Measurements from ENCODE around the gene ZNF831. TPM values are rescaled to one million over a fixed set of nuclear protein-coding genes. Genes with fewer than 3 reads are reported as not detected.

The ZNF831 gene
- total RNA-seq, 2 experiments from 2014 or later = 7.9 to 10.2 TPM

DNA sequence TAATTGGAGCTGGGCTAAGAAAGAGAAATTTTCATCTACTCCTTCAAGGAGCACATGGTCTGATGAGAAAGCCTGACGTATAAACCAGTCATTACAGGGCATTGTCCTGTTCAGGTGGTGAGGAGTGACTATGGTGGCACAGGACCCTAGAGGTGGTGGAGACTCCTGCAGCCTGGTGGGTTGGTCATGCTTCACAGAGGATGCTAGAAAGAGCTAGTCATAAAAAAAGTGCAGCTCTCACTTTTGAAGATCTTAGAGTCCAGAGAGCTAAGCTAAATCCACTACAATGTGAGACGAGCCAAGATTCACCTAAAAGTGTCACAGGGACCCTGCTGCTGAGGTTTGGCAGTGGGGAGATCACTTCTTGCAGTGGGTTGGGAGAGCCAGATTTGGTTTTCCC, 9.8 kb upstream of the ZNF831 start:
- DNase-seq (peak; percentile 41), ATAC-seq (no peak)
- Mint-ChIP-seq H3K9me3 (ENCODE audit: low read depth) (no peaks in the 10 kb centered on the region), H3K27me3 (peaks cover 12% of the 10 kb centered on the region), H3K4me1 (peaks cover 53% of the 10 kb centered on the region), H3K36me3 (no peaks in the 10 kb centered on the region), H3K27ac (no peak overlapping the region), H3K4me3 (no peak overlapping the region)
- CTCF ChIA-PET = interaction anchor here (1.2 to 3.5 kb wide), 2 partner anchors 11 to 54 kb away, joined by 6 to 16 read pairs; partner anchors contain the start of gene ZNF831

DNA sequence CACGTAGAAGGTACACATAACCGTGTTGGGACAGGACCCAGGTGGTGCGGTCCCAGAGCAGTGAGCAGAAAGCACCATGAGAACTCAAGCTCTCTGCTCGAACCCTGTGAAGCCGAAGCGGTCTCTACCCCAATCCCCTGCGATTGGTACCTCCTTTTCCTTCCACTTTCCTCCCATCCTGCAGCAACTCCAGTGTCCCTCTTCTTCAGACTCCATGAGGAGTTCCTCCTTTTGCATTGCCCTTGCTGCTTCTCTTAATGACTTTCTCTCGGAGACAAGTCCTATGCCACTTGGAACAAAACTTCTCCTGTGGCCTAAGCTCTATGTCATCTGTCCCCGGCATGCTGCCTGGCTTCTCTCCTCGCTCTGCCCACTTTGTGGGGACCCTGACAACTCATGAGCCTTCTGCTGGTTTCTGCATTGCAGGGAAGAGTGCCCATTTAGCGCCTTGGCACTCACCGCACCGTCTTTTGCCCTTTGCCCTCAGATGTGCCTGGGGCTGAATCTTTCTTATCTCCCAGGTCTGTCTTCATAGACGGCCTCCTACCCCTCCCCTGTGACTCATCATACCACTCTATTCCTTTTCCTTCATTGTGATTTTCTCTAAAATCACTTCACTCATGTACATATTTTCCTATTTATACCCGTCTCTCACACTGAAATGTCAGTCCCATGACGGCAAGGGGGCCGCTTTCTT, 9.2 kb upstream of the ZNF831 start:
- DNase-seq (peak; percentile 37), ATAC-seq (no peak)
- Mint-ChIP-seq H3K4me3 (no peak overlapping the region), H3K4me1 (peaks cover 52% of the 10 kb centered on the region), H3K27ac (no peak overlapping the region), H3K27me3 (peaks cover 12% of the 10 kb centered on the region), H3K9me3 (ENCODE audit: low read depth) (no peaks in the 10 kb centered on the region), H3K36me3 (no peaks in the 10 kb centered on the region)
- CTCF ChIA-PET = interaction anchor here (1.2 to 3.5 kb wide), 2 partner anchors 10 to 53 kb away, joined by 6 to 16 read pairs; partner anchors contain the start of gene ZNF831

DNA sequence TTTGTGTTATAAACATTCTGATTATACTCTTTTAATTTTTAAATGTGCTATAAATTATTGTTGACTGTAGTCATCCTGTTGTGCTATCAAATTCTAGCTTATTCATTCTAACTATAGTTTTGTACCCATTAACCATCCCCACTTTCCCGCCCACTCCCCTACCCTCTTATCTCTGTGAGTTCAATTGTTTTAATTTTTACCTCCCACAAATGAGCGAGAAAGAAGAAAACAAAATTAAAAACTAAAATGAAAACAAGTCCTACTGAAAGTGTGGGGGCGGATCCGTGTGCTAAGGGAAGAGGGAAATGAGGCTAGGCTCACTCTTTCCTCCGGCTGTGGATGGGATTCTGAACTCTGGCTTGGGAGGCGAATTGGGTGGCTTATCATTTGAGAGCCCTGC, 6.6 kb upstream of the ZNF831 start:
- ATAC-seq (no peak), DNase-seq (peak; percentile 9)
- Mint-ChIP-seq H3K27ac (no peak overlapping the region), H3K36me3 (no peaks in the 10 kb centered on the region), H3K27me3 (peaks cover 12% of the 10 kb centered on the region), H3K4me3 (no peak overlapping the region), H3K9me3 (ENCODE audit: low read depth) (no peaks in the 10 kb centered on the region), H3K4me1 (peaks cover 52% of the 10 kb centered on the region)
- CTCF ChIA-PET = no interaction called here

DNA sequence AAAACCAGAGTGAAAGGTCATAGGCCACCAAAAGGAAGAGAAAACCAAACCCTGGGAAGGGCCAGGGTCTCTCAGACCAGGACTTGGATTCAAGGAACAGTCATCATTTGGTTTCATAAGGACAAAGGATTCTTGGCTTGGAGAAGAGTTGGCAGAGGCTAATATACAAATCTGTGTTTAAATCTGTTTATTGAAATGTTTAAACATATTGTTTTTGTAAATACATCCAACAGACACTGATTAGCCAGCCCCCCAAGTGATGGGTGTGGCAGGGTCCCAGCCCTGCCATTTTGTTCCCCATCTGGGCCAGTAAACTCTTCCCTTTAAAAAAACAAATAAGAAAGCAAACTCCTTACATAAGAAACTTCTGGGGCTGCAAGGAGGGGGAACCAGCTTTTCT, 6.1 kb upstream of the ZNF831 start:
- Mint-ChIP-seq H3K27ac (no peak overlapping the region), H3K9me3 (ENCODE audit: low read depth) (no peaks in the 10 kb centered on the region), H3K4me1 (peaks cover 52% of the 10 kb centered on the region), H3K27me3 (peaks cover 12% of the 10 kb centered on the region), H3K36me3 (no peaks in the 10 kb centered on the region), H3K4me3 (no peak overlapping the region)
- ATAC-seq (no peak), DNase-seq (no peak)
- CTCF ChIA-PET = no interaction called here

DNA sequence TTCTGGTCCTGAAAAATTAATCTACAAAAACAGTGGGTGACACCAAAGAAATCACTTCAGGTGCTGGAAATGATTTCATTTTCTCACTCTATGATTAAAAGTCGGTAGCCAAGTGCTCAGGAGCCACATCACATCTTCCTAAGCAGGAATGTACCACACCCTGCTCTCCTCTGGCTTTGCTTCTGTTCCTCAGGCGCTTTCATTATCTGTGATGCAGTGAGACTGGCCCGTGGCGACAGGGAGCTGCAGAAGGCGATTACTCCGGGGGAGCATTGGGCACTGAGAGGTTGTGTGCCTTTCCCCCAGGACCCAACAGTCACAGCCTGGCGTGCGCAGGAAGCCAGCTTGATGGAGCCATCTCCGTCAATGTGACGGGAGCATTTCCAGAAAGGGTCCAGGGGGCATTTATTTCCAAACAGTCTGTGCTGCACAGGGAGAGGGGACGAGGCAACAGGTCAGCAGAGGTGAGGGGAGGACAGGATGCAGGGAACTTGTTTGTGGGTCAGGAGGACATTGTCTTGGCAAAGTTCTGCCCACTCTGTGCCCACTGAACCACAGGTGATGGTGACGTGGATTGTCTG, 5.6 kb upstream of the ZNF831 start:
- CTCF ChIA-PET = interaction anchor here (0.6 to 1.4 kb wide), 2 partner anchors 36 to 508 kb away, joined by 4 to 6 read pairs; no protein-coding TSS in a partner anchor
- Mint-ChIP-seq H3K27ac (no peak overlapping the region), H3K4me3 (no peak overlapping the region), H3K9me3 (ENCODE audit: low read depth) (no peaks in the 10 kb centered on the region), H3K27me3 (peaks cover 12% of the 10 kb centered on the region), H3K4me1 (peaks cover 52% of the 10 kb centered on the region), H3K36me3 (no peaks in the 10 kb centered on the region)
- DNase-seq = peak; percentile 39
- no peak for ATAC-seq

DNA sequence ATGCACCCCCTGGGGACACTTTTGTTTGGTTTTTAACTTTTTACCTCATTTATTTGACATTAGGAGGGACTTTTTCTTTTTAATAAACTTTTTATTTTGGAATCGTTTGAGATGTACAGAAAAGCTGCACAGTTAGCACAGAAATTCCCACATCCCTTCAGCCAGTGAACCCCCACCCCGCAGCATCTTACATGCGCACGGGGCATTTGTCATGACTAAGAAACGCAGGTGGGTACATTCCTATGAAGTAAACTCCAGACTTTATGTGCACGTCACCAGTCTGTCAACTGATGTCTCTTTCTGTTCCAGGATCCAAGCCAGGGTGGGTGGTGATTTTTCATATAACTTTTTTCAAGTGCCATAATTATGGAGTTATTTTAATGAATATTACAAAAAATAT, 4.9 kb upstream of the ZNF831 start:
- H3K27ac Mint-ChIP-seq = no peak overlapping the region
- H3K27me3 Mint-ChIP-seq = peaks cover 12% of the 10 kb centered on the region
- no peaks in the 10 kb centered on the region for H3K9me3 Mint-ChIP-seq (ENCODE audit: low read depth)
- H3K36me3 Mint-ChIP-seq = no peaks in the 10 kb centered on the region
- ATAC-seq (no peak), DNase-seq (peak; percentile 19)
- H3K4me3 Mint-ChIP-seq = no peak overlapping the region
- H3K4me1 Mint-ChIP-seq = peaks cover 57% of the 10 kb centered on the region
- CTCF ChIA-PET = interaction anchor here (0.6 to 2.6 kb wide), 8 partner anchors 11 to 508 kb away, joined by 3 to 11 read pairs (median 8); no protein-coding TSS in a partner anchor

DNA sequence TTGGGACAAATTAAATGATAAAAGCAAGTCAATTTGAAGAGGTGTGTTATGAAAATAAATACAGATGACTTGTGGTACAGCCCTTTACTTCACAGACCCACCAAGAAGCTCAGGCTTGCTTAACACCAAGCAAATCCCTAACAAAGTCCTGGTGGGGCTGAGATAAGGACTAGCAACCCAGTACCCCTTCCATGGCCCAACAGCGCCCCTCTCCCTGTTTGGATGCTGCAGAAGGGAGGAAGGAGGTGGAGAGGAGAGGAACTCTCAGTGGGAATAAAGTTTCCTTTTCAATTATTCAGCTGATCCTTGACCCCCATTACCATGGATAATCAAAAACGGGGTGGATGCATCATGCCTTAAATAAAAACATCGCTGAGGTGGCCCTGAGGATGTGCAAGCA, 4.5 kb upstream of the ZNF831 start:
- Mint-ChIP-seq H3K4me1 (peaks cover 57% of the 10 kb centered on the region), H3K4me3 (peak overlapping the region; percentile 78), H3K9me3 (ENCODE audit: low read depth) (no peaks in the 10 kb centered on the region), H3K27me3 (peaks cover 8% of the 10 kb centered on the region), H3K36me3 (no peaks in the 10 kb centered on the region), H3K27ac (peak overlapping the region; percentile 98)
- CTCF ChIA-PET = interaction anchor here (1.2 to 2.6 kb wide), 7 partner anchors 12 to 115 kb away, joined by 3 to 11 read pairs (median 9); no protein-coding TSS in a partner anchor
- no peak for DNase-seq
- peak; percentile 3 for ATAC-seq

DNA sequence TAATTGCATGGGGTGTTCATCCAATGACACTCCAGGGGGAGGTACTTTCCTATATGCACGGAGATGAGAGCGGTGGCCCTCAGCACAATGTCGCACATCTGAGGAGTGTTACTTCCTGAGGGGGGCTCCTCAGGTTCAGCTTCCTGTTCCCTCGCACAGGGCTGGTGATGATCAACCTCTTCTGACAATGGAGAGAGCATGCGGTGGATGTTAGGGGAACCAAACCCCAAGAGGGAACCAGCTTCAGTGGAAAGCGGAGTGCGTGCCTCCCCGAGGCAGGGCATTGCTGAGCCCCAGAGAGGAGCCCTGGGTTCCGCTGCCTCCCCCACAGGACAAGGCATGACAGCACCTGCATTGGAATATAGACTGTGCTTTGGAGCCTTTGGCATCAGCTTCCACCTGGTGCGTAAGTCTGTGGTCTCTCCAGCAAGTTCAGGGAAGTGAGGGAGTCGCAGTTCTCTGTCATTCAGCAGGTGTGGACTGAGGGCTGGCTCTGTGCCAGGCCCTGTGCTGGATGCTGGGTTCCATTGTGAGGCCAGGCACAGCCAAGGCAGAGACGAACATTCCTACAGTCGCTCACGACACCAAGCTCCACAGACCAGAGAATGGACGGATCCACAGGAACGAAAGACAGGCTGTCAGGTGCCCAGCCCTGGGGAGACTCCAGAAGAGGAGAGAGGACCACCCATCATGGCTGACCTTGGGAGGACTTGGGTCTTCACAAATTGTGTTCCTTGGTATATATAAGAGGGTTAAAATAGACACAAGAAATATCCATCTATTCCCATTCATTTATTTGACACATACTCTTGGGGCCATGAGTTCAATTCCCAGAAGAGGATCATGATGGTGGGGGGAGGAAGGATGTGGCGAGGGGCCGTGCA, 3.9 kb upstream of the ZNF831 start:
- ATAC-seq (peak; percentile 69), DNase-seq (peak; percentile 85)
- Mint-ChIP-seq H3K27ac (peak overlapping the region; percentile 98), H3K36me3 (no peaks in the 10 kb centered on the region), H3K4me3 (peak overlapping the region; percentile 78), H3K27me3 (peaks cover 4% of the 10 kb centered on the region), H3K9me3 (ENCODE audit: low read depth) (no peaks in the 10 kb centered on the region), H3K4me1 (peaks cover 59% of the 10 kb centered on the region)
- CTCF ChIA-PET = interaction anchor here (1.2 to 2.6 kb wide), 8 partner anchors 10 to 116 kb away, joined by 3 to 11 read pairs (median 8); no protein-coding TSS in a partner anchor

DNA sequence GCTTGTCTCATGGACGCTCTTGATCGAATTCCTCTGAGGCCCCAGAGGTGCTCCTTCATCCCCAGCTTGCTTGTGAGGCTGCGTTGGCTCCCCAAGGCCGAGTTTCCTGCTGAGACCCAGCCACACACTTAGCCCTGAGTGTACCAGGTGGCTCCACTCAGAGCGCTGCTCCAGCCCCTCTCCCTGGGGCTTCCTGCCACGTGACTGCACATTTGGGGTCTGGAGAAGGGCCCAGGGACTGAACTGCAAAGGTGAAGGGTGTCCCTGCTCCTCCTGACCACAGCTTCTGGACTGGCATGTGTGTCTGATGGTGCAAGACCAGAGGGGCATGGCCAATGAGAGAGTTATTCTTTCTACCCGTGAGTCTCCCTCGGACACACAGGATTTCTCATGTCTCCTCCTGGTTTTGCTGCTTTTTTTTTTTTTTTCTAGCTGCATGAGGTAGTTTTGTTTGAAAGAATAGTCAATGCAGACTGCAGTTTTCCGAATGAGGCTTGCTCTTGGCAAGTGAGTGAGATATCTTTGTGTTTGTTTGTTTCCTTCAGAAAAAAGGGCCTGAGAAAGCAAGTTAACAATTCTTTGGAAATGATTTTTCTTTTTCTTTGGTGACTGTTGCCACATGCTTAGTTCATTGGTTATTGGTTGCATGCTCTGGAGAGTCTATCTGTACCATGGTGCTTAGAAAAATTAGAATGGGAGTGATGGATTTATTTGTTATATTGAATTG, 3.1 kb upstream of the ZNF831 start:
- ATAC-seq (no peak), DNase-seq (peak; percentile 50)
- H3K4me1 Mint-ChIP-seq = peaks cover 66% of the 10 kb centered on the region
- no peaks in the 10 kb centered on the region for H3K9me3 Mint-ChIP-seq (ENCODE audit: low read depth)
- peak overlapping the region; percentile 98 for H3K27ac Mint-ChIP-seq
- peak overlapping the region; percentile 78 for H3K4me3 Mint-ChIP-seq
- CTCF ChIA-PET = interaction anchor here (1.4 to 2.6 kb wide), 5 partner anchors 10 to 61 kb away, joined by 4 to 10 read pairs (median 9); no protein-coding TSS in a partner anchor
- no peaks in the 10 kb centered on the region for H3K27me3 Mint-ChIP-seq
- H3K36me3 Mint-ChIP-seq = no peaks in the 10 kb centered on the region

DNA sequence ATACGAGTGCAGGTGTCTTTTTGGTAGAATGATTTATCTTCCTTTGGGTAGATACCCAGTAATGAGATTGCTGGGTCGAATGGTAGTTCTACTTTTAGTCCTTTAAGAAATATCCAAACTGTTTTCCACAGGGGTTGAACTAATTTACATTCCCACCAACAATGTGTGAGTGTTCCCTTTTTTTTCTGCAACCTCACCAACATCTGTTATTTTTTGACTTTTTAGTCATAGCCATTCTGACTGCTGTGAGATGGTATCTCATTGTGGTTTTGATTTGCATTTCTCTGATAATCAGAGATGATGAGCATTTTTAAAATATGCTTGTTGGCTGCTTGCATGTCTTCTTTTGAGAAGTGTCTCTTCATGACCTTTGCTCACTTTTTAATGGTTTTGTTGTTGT, 1.9 kb upstream of the ZNF831 start:
- peak overlapping the region; percentile 78 for H3K4me3 Mint-ChIP-seq
- no peaks in the 10 kb centered on the region for H3K9me3 Mint-ChIP-seq (ENCODE audit: low read depth)
- DNase-seq = no peak
- no peak for ATAC-seq
- no peaks in the 10 kb centered on the region for H3K27me3 Mint-ChIP-seq
- peak overlapping the region; percentile 98 for H3K27ac Mint-ChIP-seq
- peaks cover 2% of the 10 kb centered on the region for H3K36me3 Mint-ChIP-seq
- H3K4me1 Mint-ChIP-seq = peaks cover 72% of the 10 kb centered on the region
- CTCF ChIA-PET = no interaction called here

DNA sequence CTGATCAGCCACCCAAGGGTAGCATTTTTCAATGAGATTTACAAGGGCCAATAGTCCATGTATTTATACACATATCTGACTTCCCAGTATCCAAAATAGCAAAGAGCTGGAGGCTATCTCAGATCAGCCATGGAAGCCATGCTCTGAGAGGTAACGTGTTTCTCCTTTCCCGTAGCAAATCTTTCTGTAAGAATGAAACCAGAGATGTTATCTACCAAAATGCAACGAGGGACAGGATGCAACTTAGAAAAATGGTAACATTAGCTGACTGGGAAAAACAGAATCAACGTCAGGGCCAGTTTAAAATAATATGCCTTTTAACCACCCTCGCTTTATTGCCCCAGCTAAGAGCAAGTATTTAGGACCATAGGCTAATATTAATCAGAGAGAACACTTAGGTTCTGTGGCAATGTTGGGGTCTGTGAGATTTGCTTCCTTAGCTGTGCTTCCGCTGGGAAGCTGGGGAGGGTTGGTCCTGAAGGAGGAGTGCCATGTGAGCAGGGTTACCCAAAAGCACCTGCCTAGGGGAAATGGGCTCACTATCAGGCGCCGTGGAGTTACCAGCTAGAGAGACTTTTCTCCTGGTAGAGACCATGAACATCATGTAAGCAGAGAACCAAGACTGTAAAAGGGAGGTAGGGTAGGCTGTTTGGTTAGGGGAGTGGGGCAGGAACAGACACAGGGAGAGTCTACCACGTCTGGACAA, 1.2 kb downstream of the ZNF831 start:
- Mint-ChIP-seq H3K9me3 (ENCODE audit: low read depth) (peaks cover 6% of the 10 kb centered on the region), H3K27me3 (no peaks in the 10 kb centered on the region), H3K27ac (peak overlapping the region; percentile 98), H3K4me1 (peaks cover 74% of the 10 kb centered on the region), H3K36me3 (peaks cover 14% of the 10 kb centered on the region), H3K4me3 (peak overlapping the region; percentile 83)
- CTCF ChIA-PET = interaction anchor here (0.6 to 3.1 kb wide), 8 partner anchors 10 to 292 kb away, joined by 3 to 16 read pairs (median 6); no protein-coding TSS in a partner anchor
- ATAC-seq (peak; percentile 3), DNase-seq (peak; percentile 50)

DNA sequence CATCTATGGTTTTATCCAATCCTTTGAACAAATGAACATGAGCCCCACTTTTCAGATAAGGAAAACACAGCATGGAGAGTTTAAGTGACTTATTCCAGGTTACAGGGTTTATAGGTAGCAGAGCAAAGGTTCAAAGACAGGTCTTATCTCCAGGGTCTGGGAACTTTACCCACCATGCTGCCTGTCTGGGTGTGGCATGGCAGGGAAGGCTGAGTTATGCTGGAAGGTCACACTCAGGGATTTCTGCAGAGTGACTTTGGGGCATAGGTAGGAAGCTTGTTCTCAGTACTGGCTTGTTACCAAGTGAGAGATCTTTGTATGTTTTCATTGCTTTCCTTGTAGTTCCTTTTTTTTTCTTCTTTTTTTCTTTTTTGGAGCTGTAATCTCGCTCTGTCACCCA, 1.8 kb downstream of the ZNF831 start:
- H3K4me1 Mint-ChIP-seq = peaks cover 72% of the 10 kb centered on the region
- peaks cover 10% of the 10 kb centered on the region for H3K9me3 Mint-ChIP-seq (ENCODE audit: low read depth)
- H3K36me3 Mint-ChIP-seq = peaks cover 20% of the 10 kb centered on the region
- H3K27ac Mint-ChIP-seq = peak overlapping the region; percentile 98
- peak; percentile 6 for ATAC-seq
- H3K27me3 Mint-ChIP-seq = no peaks in the 10 kb centered on the region
- peak; percentile 46 for DNase-seq
- CTCF ChIA-PET = interaction anchor here (0.7 to 3.1 kb wide), 5 partner anchors 9 to 78 kb away, joined by 3 to 16 read pairs (median 14); no protein-coding TSS in a partner anchor
- H3K4me3 Mint-ChIP-seq = peak overlapping the region; percentile 83

Data from activated CD8-positive, alpha-beta memory T cell treated with anti-CD3 and anti-CD28 coated beads, Interleukin-2, amount 10 ng/mL, durations not matched to agents 7 days and 5 days (primary cell).